Osteoblast (primary cell): ENCODE results near the gene KITLG. TPM values are rescaled to one million over a fixed set of nuclear protein-coding genes. Genes with fewer than 3 reads are reported as not detected.

Source experiments
- DNase-seq: peaks from one replicate; pipeline ENCODE4 v3.0.0; 2011; ENCODE audit warnings: low spot score, mixed read lengths; ENCODE audit not compliant: insufficient read length; ENCODE audit errors: missing footprints
- H2AFZ ChIP-seq: 2 replicates; pipeline ENCODE4 v1.6.0; 2011; ENCODE audit warnings: mild to moderate bottlenecking, low read length
- H3K27ac ChIP-seq: 2 replicates; pipeline ENCODE4 v1.5.1; 2011; ENCODE audit warnings: mild to moderate bottlenecking, low read depth, low read length, moderate library complexity
- H3K27me3 ChIP-seq: 2 replicates; pipeline ENCODE4 v1.6.0; 2012; ENCODE audit warnings: mild to moderate bottlenecking, control low read depth, inconsistent platforms, low read length, moderate library complexity; ENCODE audit not compliant: insufficient read depth
- H3K36me3 ChIP-seq: 2 replicates; pipeline ENCODE4 v1.5.1; 2011; ENCODE audit warnings: mild to moderate bottlenecking, low read length, control low read depth, moderate library complexity; ENCODE audit not compliant: insufficient read depth
- H3K4me1 ChIP-seq: 2 replicates; pipeline ENCODE4 v1.5.1; 2011; ENCODE audit warnings: mild to moderate bottlenecking, low read length, control low read depth, moderate library complexity; ENCODE audit not compliant: insufficient read depth
- H3K4me2 ChIP-seq: 2 replicates; pipeline ENCODE4 v1.6.0; 2011; ENCODE audit warnings: mild to moderate bottlenecking, low read length; ENCODE audit not compliant: insufficient read depth
- H3K4me3 ChIP-seq: fragments of 200-600 bp; sonication (generic); 3 replicates; pipeline ENCODE4 v1.5.1; 2012; ENCODE audit warnings: mild to moderate bottlenecking, low read length, inconsistent platforms; ENCODE audit not compliant: insufficient read depth
- H3K79me2 ChIP-seq: 2 replicates; pipeline ENCODE4 v1.6.0; 2012; ENCODE audit warnings: mild to moderate bottlenecking, low read length, control low read depth, inconsistent platforms; ENCODE audit not compliant: insufficient read depth
- H3K9me3 ChIP-seq: 2 replicates; pipeline ENCODE4 v1.5.1; 2011; ENCODE audit warnings: low read depth, low read length, control low read depth
- H4K20me1 ChIP-seq: 2 replicates; pipeline ENCODE4 v1.6.0; 2012; ENCODE audit warnings: mild to moderate bottlenecking, low read length, control low read depth; ENCODE audit not compliant: insufficient read depth
- total RNA-seq: library from RNA; depleted of rRNA; stranded (reverse); fragments of >200 nt; gene quantifications from 2 replicates; pipeline ENCODE4 v1.2.3, GENCODE V29; 2012
- TF ChIP-seq, protein P1 (sequence below): IDR thresholded peaks from 2 replicates; pipeline ENCODE4 v1.5.1; 2011; ENCODE audit warnings: mild to moderate bottlenecking, low read depth, low read length, moderate library complexity; ENCODE audit errors: extremely low read depth

The KITLG gene
- total RNA-seq, 1 donor = 46.7 TPM

DNA sequence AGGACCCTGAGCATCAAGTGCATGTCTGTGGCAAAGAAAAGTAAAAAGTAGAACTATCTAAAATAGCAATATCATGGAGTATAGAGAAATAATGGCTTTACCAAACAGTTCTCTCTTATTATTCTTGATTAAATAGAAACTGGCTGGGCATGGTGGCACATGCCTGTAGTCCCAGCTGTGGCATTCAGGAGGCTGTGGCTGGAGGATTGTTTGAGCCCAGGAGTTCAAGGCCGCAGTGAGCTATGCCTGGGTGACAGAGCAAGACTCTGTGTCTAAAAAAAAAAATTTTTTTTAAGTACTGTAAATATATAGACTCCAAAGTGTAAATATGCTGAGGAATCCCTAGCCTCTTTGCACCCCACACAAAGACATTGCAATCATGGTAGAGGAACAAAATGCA is 121.9 kb downstream of the KITLG start:
- Histone ChIP-seq H3K4me1 (peaks cover 9% of the 10 kb centered on the region), H3K9me3 (no peaks in the 10 kb centered on the region), H2AFZ (no peak overlapping the region), H3K36me3 (no peaks in the 10 kb centered on the region), H4K20me1 (no peaks in the 10 kb centered on the region), H3K79me2 (no peaks in the 10 kb centered on the region), H3K4me2 (no peak overlapping the region), H3K4me3 (no peak overlapping the region), H3K27ac (no peak overlapping the region), H3K27me3 (no peaks in the 10 kb centered on the region)
- TF ChIP-seq, protein P1, sequence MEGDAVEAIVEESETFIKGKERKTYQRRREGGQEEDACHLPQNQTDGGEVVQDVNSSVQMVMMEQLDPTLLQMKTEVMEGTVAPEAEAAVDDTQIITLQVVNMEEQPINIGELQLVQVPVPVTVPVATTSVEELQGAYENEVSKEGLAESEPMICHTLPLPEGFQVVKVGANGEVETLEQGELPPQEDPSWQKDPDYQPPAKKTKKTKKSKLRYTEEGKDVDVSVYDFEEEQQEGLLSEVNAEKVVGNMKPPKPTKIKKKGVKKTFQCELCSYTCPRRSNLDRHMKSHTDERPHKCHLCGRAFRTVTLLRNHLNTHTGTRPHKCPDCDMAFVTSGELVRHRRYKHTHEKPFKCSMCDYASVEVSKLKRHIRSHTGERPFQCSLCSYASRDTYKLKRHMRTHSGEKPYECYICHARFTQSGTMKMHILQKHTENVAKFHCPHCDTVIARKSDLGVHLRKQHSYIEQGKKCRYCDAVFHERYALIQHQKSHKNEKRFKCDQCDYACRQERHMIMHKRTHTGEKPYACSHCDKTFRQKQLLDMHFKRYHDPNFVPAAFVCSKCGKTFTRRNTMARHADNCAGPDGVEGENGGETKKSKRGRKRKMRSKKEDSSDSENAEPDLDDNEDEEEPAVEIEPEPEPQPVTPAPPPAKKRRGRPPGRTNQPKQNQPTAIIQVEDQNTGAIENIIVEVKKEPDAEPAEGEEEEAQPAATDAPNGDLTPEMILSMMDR = no peak
- no peak for DNase-seq

DNA sequence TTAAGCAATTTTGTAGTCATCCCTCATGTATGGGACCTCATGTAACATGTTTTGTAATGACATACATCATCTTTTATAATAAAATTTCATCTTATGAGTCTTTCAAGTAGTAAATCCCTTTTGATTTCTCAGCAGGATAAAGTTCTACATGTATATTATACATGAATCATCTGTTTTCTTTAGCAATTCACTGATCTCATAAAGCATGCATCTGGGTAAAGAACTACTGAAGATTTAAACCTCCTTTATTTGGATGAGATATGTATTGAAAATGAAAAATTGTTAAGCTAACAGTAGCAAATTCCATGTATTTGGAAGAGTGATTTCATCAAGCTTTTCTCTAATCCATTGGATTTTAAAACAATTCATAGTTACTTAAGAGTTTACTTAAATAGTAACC is 126.9 kb downstream of the KITLG start:
- H3K4me1 ChIP-seq = peaks cover 14% of the 10 kb centered on the region
- TF ChIP-seq, protein P1 = no peak
- no peak overlapping the region for H2AFZ ChIP-seq
- no peak for DNase-seq
- peak overlapping the region; percentile 8 for H3K4me2 ChIP-seq
- no peaks in the 10 kb centered on the region for H3K36me3 ChIP-seq
- no peaks in the 10 kb centered on the region for H3K79me2 ChIP-seq
- H3K4me3 ChIP-seq = no peak overlapping the region
- peak overlapping the region; percentile 43 for H3K27ac ChIP-seq
- H3K27me3 ChIP-seq = no peaks in the 10 kb centered on the region
- no peaks in the 10 kb centered on the region for H4K20me1 ChIP-seq
- no peaks in the 10 kb centered on the region for H3K9me3 ChIP-seq

DNA sequence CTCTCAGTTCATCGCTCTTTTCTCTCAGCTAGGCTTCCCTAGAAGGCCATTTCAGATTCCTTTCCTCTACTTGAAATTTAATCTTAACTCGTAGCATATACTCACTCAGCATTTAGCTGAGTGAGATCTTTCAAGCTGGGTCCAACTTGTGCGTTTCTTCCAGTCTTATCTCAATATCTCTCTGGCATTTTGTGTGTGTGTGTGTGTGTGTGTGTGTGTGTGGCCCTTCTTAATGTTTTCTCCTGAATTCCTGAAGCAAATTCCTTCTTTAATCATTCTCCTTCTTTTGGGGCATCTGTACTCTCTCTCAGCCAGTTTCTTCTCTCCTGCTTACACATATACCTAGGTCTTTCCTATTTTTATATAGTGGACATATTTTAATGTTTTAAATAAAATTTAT is 129.1 kb downstream of the KITLG start:
- Histone ChIP-seq H3K4me2 (no peak overlapping the region), H3K9me3 (no peaks in the 10 kb centered on the region), H3K27me3 (no peaks in the 10 kb centered on the region), H3K4me3 (no peak overlapping the region), H4K20me1 (no peaks in the 10 kb centered on the region), H3K4me1 (peaks cover 14% of the 10 kb centered on the region), H2AFZ (no peak overlapping the region), H3K27ac (no peak overlapping the region), H3K36me3 (no peaks in the 10 kb centered on the region), H3K79me2 (no peaks in the 10 kb centered on the region)
- no peak for DNase-seq
- TF ChIP-seq, protein P1 = no peak

DNA sequence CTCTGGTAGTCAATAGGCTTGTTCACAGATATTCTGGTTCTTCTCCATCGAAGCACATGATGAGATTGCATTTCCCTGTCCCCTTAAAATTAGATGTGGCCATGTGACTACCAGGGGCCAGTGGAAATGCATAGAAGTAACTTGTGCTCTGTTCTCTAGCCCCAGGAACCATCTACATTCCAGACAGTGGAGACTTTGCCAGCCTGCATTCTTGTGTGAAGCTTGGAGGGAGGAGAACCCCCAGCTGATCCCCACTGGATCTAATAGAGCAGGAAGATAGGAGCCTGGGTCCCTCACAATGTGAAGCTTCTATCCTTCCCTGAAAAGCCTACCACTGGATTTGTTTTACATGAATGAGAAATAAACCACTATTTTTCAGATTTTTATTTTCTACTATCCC is 130.1 kb downstream of the KITLG start:
- Histone ChIP-seq H2AFZ (no peak overlapping the region), H3K27ac (no peak overlapping the region), H4K20me1 (no peaks in the 10 kb centered on the region), H3K4me1 (peaks cover 14% of the 10 kb centered on the region), H3K36me3 (no peaks in the 10 kb centered on the region), H3K4me2 (no peak overlapping the region), H3K27me3 (no peaks in the 10 kb centered on the region), H3K4me3 (no peak overlapping the region), H3K9me3 (no peaks in the 10 kb centered on the region), H3K79me2 (no peaks in the 10 kb centered on the region)
- TF ChIP-seq, protein P1 = no peak
- no peak for DNase-seq
